Measurements from ENCODE around the gene ERVMER34-1. TPM values are rescaled to one million over a fixed set of nuclear protein-coding genes. Genes with fewer than 3 reads are reported as not detected.

Gene ERVMER34-1
- total RNA-seq, 1 experiment from 2014 or later, result not detected

Other genes starting within 250 kb of the ERVMER34-1 start
- 7.2 and 7.3 TPM in 2 replicates for gene USP46, start 92.1 kb downstream of the ERVMER34-1 start, total RNA-seq (2014; rRNA removed; shearing (Covaris generic))
- gene RASL11B, start 110.9 kb upstream of the ERVMER34-1 start, total RNA-seq (2014; rRNA removed; shearing (Covaris generic)), result 1.8 and 2.0 TPM in 2 replicates

Measured in Daoy (cell line).